ENCODE measurements around the gene ADAMTS15.

The ADAMTS15 gene

DNA sequence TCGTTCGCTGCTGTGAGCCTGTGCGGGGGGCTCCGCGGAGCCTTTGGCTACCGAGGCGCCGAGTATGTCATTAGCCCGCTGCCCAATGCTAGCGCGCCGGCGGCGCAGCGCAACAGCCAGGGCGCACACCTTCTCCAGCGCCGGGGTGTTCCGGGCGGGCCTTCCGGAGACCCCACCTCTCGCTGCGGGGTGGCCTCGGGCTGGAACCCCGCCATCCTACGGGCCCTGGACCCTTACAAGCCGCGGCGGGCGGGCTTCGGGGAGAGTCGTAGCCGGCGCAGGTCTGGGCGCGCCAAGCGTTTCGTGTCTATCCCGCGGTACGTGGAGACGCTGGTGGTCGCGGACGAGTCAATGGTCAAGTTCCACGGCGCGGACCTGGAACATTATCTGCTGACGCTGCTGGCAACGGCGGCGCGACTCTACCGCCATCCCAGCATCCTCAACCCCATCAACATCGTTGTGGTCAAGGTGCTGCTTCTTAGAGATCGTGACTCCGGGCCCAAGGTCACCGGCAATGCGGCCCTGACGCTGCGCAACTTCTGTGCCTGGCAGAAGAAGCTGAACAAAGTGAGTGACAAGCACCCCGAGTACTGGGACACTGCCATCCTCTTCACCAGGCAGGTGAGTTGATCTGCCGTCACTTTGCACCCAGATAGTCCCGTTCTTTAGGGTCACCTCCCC, 1.0 kb downstream of the ADAMTS15 start:
- no peak for DNase-seq (ENCODE audit: low read depth)
- in situ Hi-C loops (cut with HindIII; ENCODE audit: low sequenced_read_pairs) = no loop called here
- peak overlapping the region; percentile 72 for H3K4me3 ChIP-seq (ENCODE audit: low read depth, low read length)
- TF ChIP-seq, protein P1, sequence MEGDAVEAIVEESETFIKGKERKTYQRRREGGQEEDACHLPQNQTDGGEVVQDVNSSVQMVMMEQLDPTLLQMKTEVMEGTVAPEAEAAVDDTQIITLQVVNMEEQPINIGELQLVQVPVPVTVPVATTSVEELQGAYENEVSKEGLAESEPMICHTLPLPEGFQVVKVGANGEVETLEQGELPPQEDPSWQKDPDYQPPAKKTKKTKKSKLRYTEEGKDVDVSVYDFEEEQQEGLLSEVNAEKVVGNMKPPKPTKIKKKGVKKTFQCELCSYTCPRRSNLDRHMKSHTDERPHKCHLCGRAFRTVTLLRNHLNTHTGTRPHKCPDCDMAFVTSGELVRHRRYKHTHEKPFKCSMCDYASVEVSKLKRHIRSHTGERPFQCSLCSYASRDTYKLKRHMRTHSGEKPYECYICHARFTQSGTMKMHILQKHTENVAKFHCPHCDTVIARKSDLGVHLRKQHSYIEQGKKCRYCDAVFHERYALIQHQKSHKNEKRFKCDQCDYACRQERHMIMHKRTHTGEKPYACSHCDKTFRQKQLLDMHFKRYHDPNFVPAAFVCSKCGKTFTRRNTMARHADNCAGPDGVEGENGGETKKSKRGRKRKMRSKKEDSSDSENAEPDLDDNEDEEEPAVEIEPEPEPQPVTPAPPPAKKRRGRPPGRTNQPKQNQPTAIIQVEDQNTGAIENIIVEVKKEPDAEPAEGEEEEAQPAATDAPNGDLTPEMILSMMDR (IDR thresholded peaks at IDR 0.05; ENCODE audit: low read depth, low read length, missing control alignments) = no peak

DNA sequence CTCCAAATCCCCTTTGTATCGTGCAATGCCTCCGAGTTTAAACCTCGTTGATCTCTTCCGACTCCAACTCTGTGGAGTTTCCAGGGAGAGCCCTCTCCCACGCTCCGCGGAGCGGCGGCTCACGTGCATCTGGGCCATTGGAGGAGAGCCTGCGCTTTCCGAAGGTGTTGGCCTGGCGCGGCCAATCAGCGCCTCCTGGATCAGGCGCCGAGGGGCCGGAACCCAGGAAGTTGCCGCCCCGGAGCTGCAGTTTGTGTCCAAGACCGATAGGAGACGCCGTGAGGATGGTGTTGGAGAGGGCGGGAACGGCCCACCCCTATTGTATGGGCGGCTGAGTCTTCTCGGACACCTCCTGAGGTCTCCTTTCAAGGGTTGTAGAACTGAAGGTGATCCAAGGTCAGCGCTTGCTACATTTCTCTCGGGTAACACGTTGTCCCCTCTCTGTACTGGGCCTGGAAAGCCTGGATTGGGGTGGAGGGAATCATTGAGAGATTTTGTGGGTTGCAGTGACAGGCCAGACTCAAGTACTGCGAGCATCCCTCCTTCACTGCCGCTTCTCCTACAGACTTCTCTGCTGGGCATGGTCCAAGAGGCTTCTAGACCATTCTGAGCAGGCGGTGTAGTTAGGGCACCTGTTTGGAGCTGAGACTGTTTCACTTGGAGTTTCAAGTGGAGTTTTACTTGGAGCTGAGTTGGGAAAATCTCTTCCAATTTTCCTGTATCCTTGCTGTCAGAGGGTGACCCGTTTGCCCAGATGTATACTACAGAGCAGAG, 1.7 kb downstream of the ADAMTS15 start:
- TF ChIP-seq, protein P1 (IDR thresholded peaks at IDR 0.05; ENCODE audit: low read depth, low read length, missing control alignments) = peak; percentile 82
- in situ Hi-C loops (cut with HindIII; ENCODE audit: low sequenced_read_pairs) = no loop called here
- H3K4me3 ChIP-seq (ENCODE audit: low read depth, low read length) = peak overlapping the region; percentile 72
- DNase-seq (ENCODE audit: low read depth) = peak; percentile 72

DNA sequence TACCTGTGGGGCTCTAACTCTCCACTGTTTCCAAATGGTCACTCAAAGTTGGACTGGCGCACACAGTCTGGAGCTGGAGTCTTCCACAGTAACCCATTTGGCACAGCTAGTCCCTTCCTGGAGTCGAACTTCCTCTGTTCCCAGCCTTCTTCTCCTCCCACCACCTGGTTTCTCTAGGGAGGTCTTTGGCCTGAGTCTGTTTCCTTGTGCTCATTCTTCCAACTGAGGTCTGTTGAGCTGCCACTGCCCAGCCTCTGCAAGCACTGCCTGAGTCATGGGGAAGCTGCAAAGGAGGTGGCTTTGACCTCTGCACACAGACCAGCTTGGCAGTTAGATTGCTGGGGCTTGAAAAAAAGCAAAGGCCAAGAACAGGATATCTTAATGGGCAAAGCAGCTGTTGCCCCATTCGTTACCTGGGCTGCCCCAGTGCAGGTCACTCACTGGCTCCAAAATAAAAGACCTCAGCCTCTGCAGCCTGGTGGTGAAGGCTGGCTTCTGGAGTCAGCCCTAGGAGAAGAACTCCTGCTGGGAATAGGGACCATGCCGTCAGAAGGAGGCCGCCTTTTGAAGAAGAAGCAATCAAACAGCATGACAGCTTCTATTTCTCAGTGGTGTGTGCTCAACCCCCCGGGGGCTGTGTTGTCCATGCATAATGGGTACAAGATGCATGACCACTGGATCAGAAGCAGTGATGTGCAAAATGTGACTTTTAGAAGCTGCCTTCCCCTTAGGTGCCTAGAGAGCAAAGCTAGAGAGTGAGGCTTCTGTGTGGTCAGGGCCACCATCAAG, 3.0 kb downstream of the ADAMTS15 start:
- TF ChIP-seq, protein P1 (IDR thresholded peaks at IDR 0.05; ENCODE audit: low read depth, low read length, missing control alignments) = no peak
- peak overlapping the region; percentile 72 for H3K4me3 ChIP-seq (ENCODE audit: low read depth, low read length)
- peak; percentile 22 for DNase-seq (ENCODE audit: low read depth)
- in situ Hi-C loops (cut with HindIII; ENCODE audit: low sequenced_read_pairs) = no loop called here

DNA sequence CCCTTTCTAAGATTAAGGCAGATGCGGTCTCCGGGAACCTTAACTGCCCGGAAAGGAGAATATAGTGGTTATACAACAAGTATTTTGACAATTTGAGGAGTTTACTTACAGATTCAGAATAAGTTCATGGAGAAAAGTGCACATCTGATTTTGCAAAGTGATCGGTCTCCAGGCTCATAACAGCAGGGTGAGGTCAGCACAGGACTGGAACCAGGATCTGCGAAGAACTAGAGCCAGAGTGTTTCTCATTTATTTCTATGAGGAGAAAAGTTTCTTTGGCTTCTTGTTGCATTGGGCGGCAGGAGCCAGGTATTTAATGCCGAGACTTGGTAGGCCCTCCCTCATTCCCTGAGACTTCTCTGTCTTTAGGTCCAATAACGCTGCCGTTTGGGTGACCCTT, 3.7 kb downstream of the ADAMTS15 start:
- TF ChIP-seq, protein P1 (IDR thresholded peaks at IDR 0.05; ENCODE audit: low read depth, low read length, missing control alignments) = no peak
- in situ Hi-C loops (cut with HindIII; ENCODE audit: low sequenced_read_pairs) = no loop called here
- DNase-seq (ENCODE audit: low read depth) = no peak
- peak overlapping the region; percentile 72 for H3K4me3 ChIP-seq (ENCODE audit: low read depth, low read length)

DNA sequence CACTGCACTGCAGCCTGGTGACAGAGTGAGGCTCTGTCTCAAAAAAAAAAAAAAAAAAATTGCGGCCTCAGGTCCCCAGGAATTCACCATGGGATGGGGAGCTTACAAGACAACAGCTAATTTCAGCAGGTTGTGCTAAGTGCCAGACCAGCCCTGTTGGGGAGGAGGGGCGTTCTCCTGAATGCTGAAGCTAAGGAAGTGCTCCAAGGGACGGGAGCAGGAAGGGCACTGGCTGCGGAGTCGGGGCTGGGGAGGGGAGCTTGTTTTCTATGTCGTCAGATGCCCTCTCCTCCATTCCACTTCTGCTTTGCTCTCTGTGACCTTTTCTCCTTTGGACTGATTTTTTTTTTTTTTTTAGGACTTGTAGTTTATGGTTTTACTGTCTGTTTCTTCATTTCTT, 4.5 kb downstream of the ADAMTS15 start:
- DNase-seq (ENCODE audit: low read depth) = no peak
- H3K4me3 ChIP-seq (ENCODE audit: low read depth, low read length) = no peak overlapping the region
- in situ Hi-C loops (cut with HindIII; ENCODE audit: low sequenced_read_pairs) = no loop called here
- TF ChIP-seq, protein P1 (IDR thresholded peaks at IDR 0.05; ENCODE audit: low read depth, low read length, missing control alignments) = no peak

DNA sequence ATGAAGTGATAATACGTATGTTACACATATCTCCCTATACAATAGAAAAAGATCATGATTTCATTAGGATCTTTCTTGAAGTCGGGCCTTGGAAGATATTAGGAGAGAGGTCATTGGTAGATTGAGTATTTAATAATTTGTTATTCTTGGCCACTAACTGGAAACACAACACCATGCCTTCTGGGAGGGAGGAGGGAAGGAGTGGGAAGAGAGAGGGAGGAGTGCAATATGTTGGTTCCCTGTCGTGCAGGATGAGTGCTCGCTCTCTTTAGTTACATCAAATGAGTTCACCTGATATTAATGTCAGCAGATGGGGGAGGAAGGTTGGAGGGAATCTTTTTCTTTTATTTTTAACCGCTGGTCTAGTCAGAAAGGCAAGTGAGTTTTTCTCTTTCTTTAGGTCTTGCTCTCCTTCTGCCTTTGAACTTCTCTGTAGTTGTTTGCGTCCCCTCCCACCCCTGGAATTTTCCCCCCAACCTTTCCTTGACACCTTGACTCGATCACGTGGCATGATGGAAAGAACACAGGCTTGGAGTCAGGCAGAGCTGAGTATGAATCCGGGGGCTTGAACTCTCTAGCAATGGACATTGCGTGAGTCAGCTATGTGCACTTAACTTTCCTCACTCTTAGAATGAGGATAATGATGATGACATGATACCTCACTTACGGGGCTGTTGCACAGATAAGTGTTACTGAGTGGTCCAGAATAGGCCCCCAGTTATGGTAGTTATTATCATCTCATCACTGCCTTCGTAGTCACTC, 6.2 kb downstream of the ADAMTS15 start:
- H3K4me3 ChIP-seq (ENCODE audit: low read depth, low read length) = no peak overlapping the region
- in situ Hi-C loops (cut with HindIII; ENCODE audit: low sequenced_read_pairs) = no loop called here
- no peak for DNase-seq (ENCODE audit: low read depth)
- TF ChIP-seq, protein P1 (IDR thresholded peaks at IDR 0.05; ENCODE audit: low read depth, low read length, missing control alignments) = no peak
